Endodermal cell (in vitro differentiated cells): ENCODE results near the gene TP53. TPM values are rescaled to one million over a fixed set of nuclear protein-coding genes. Genes with fewer than 3 reads are reported as not detected.

Experiments used
- DNase-seq: peaks from one replicate; pipeline ENCODE4 v3.0.0-alpha.2; 2017
- H3K27ac ChIP-seq: 2 replicates; pipeline ENCODE4 v1.5.1; 2013; ENCODE audit warnings: mild to moderate bottlenecking, low read depth, low read length, moderate library complexity
- H3K27me3 ChIP-seq: 2 replicates; pipeline ENCODE4 v1.6.1; 2013; ENCODE audit warnings: mild to moderate bottlenecking, low read length, moderate library complexity; ENCODE audit not compliant: insufficient read depth, control insufficient read depth, poor library complexity, severe bottlenecking
- H3K36me3 ChIP-seq: 2 replicates; pipeline ENCODE4 v1.7.0; 2013; ENCODE audit warnings: mild to moderate bottlenecking, low read length, moderate library complexity; ENCODE audit not compliant: control insufficient read depth, insufficient read depth
- H3K4me1 ChIP-seq: one replicate; pipeline ENCODE4 v1.7.0; 2013; ENCODE audit warnings: low read length; ENCODE audit not compliant: control insufficient read depth, insufficient read depth
- H3K4me3 ChIP-seq: 2 replicates; pipeline ENCODE4 v1.5.1; 2013; ENCODE audit warnings: mild to moderate bottlenecking, low read length, moderate library complexity
- H3K9ac ChIP-seq: 2 replicates; pipeline ENCODE4 v1.6.1; 2013; ENCODE audit warnings: mild to moderate bottlenecking, low read length, moderate library complexity; ENCODE audit not compliant: poor library complexity, severe bottlenecking; ENCODE audit errors: extremely low read depth
- H3K9me3 ChIP-seq: 2 replicates; pipeline ENCODE4 v1.6.1; 2013; ENCODE audit warnings: mild to moderate bottlenecking, low read length, moderate library complexity; ENCODE audit not compliant: control insufficient read depth
- H3K27ac Mint-ChIP-seq: 2 replicates; pipeline ENCODE4 v1.8.0; 2020; ENCODE audit warnings: mixed read lengths
- H3K27me3 Mint-ChIP-seq: 2 replicates; pipeline ENCODE4 v1.8.0; 2021; ENCODE audit warnings: mild to moderate bottlenecking, mixed read lengths; ENCODE audit not compliant: insufficient read depth
- H3K36me3 Mint-ChIP-seq: 2 replicates; pipeline ENCODE4 v1.8.0; 2020; ENCODE audit warnings: low read depth, mixed read lengths
- H3K4me1 Mint-ChIP-seq: 2 replicates; pipeline ENCODE4 v1.8.0; 2020; ENCODE audit warnings: mixed read lengths
- H3K4me3 Mint-ChIP-seq: 2 replicates; pipeline ENCODE4 v1.8.0; 2020; ENCODE audit warnings: mild to moderate bottlenecking, moderate library complexity, mixed read lengths
- H3K9me3 Mint-ChIP-seq: 2 replicates; pipeline ENCODE4 v1.8.0; 2020; ENCODE audit warnings: mild to moderate bottlenecking, mixed read lengths
- CTCF ChIP-seq: fragments of 200-600 bp; sonication (generic); conservative IDR thresholded peaks from 2 replicates; pipeline ENCODE4 v1.5.0; 2021; ENCODE audit warnings: antibody characterized with exemption, mild to moderate bottlenecking
- WGBS, 2 experiments: methylation state at CpG; one replicate each; pipeline versions ENCODE4 v1.1.5 to v1.1.7; 2013; ENCODE audit warnings: missing lambda C conversion rate in 2 of 2, mixed read lengths in 1 of 2; ENCODE audit not compliant: insufficient coverage in 1 of 2, insufficient read length in 1 of 2; 5-methylcytosine and 5-hydroxymethylcytosine counted together
- total RNA-seq, 2 donors: library from RNA; stranded (reverse); fragmentation: NEBNext Ultra II Directional in 1 of 2; extraction: Animal tissue kit (Norgen Biotek cat#: 25700) in 1 of 2; gene quantifications; 2 replicates in 1 of 2; 3 replicates in 1 of 2; pipeline ENCODE4 v1.2.1, GENCODE V29; 2021

The TP53 gene
- total RNA-seq, 2 donors from 2014 or later = 113 to 130 TPM

DNA sequence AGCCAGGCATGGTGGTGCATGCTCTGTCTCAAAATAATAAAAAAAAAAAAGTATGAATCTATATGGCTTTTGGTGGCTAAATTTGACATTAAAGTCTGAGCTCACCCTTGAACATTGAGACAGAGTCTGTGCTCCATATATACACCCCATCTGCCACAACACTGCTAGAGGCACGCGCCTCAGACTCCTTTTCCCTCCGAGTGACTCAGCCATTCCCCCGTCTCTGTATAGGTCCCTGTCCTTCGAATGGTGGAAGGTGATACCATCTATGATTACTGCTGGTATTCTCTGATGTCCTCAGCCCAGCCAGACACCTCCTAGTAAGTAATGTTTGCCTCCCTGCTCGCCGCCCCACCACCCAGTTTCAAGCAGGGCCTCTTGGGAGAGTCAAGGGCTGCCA lies 13.2 kb upstream of the TP53 start:
- Mint-ChIP-seq H3K27me3 (peaks cover 9% of the 10 kb centered on the region), H3K4me3 (no peak overlapping the region), H3K9me3 (no peaks in the 10 kb centered on the region), H3K36me3 (peaks cover 28% of the 10 kb centered on the region), H3K27ac (no peak overlapping the region), H3K4me1 (peaks cover 11% of the 10 kb centered on the region)
- H3K4me3 ChIP-seq = no peak overlapping the region
- no peak overlapping the region for H3K27ac ChIP-seq
- WGBS, 2 experiments = 93 to 94% methylated on average over 4 to 7 of the region's 7 CpGs
- no peak for DNase-seq
- H3K36me3 ChIP-seq = peaks cover 11% of the 10 kb centered on the region
- TF ChIP-seq CTCF = no peak
- H3K9ac ChIP-seq = no peak overlapping the region
- no peaks in the 10 kb centered on the region for H3K4me1 ChIP-seq
- H3K27me3 ChIP-seq = no peaks in the 10 kb centered on the region
- no peaks in the 10 kb centered on the region for H3K9me3 ChIP-seq

- H3K27ac Mint-ChIP-seq = no peak overlapping the region
- H3K4me3 Mint-ChIP-seq = no peak overlapping the region
- no peaks in the 10 kb centered on the region for H3K4me1 Mint-ChIP-seq
- Histone ChIP-seq H3K9me3 (no peaks in the 10 kb centered on the region), H3K9ac (no peak overlapping the region), H3K4me3 (no peak overlapping the region), H3K27ac (no peak overlapping the region), H3K27me3 (no peaks in the 10 kb centered on the region), H3K36me3 (peaks cover 11% of the 10 kb centered on the region), H3K4me1 (no peaks in the 10 kb centered on the region)
- no peak for DNase-seq
- WGBS, 2 experiments = 96% methylated on average over 2 to 4 of the region's 4 CpGs
- no peak for TF ChIP-seq CTCF
- peaks cover 44% of the 10 kb centered on the region for H3K36me3 Mint-ChIP-seq
- H3K9me3 Mint-ChIP-seq = no peaks in the 10 kb centered on the region
- no peaks in the 10 kb centered on the region for H3K27me3 Mint-ChIP-seq
Observed at GRCh38 chr17:7697828-7698588, 10.7 kb upstream of the TP53 start.

- H3K4me1 ChIP-seq = no peaks in the 10 kb centered on the region
- WGBS, 2 experiments = 95 to 98% methylated on average over 10 of the region's 10 CpGs
- H3K36me3 Mint-ChIP-seq = peaks cover 46% of the 10 kb centered on the region
- H3K36me3 ChIP-seq = peaks cover 8% of the 10 kb centered on the region
- DNase-seq = no peak
- H3K9ac ChIP-seq = no peak overlapping the region
- H3K4me1 Mint-ChIP-seq = no peaks in the 10 kb centered on the region
- no peak overlapping the region for H3K27ac ChIP-seq
- no peaks in the 10 kb centered on the region for H3K27me3 ChIP-seq
- H3K9me3 Mint-ChIP-seq = no peaks in the 10 kb centered on the region
- H3K4me3 ChIP-seq = no peak overlapping the region
- no peak overlapping the region for H3K4me3 Mint-ChIP-seq
- H3K9me3 ChIP-seq = no peaks in the 10 kb centered on the region
- H3K27ac Mint-ChIP-seq = peak overlapping the region; percentile 31
- no peaks in the 10 kb centered on the region for H3K27me3 Mint-ChIP-seq
- no peak for TF ChIP-seq CTCF
Observed at GRCh38 chr17:7695586-7695985, 8.3 kb upstream of the TP53 start.
